Activated gamma-delta T cell (primary cell): Measurements from ENCODE around the gene PLA2G2F.

ENCODE experiments used
- DNase-seq: peaks from one replicate; lab custom pipeline; 2025; lab: John Stamatoyannopoulos, UW

PLA2G2F gene

GRCh38 chr1:20189664-20190063 lies 50.5 kb downstream of the PLA2G2F start:
- no peak for DNase-seq

- no peak for DNase-seq
These were observed 51.4 kb downstream of the PLA2G2F start for GRCh38 chr1:20190256-20191160.

GRCh38 chr1:20191266-20191825 lies 52.2 kb downstream of the PLA2G2F start:
- no peak for DNase-seq

GRCh38 chr1:20192364-20192763 lies 53.2 kb downstream of the PLA2G2F start:
- no peak for DNase-seq

GRCh38 chr1:20192871-20193411 lies 53.8 kb downstream of the PLA2G2F start:
- no peak for DNase-seq

GRCh38 chr1:20194224-20194623 lies 55.1 kb downstream of the PLA2G2F start:
- no peak for DNase-seq

GRCh38 chr1:20194757-20195461 lies 55.8 kb downstream of the PLA2G2F start:
- DNase-seq = peak; percentile 20

- no peak for DNase-seq
These were observed 56.3 kb downstream of the PLA2G2F start for GRCh38 chr1:20195462-20195780.

GRCh38 chr1:20197329-20197791 lies 58.2 kb downstream of the PLA2G2F start:
- DNase-seq = no peak

- no peak for DNase-seq
These were observed 59.2 kb downstream of the PLA2G2F start for GRCh38 chr1:20198296-20198695.

GRCh38 chr1:20198918-20199317 lies 59.8 kb downstream of the PLA2G2F start:
- DNase-seq = no peak

- DNase-seq = no peak
These were observed 60.3 kb downstream of the PLA2G2F start for GRCh38 chr1:20199403-20199802.

- no peak for DNase-seq
These were observed 60.7 kb downstream of the PLA2G2F start for GRCh38 chr1:20199840-20200239.
